WTC11 (cell line): ENCODE results near the gene PKP2. TPM values are rescaled to one million over a fixed set of nuclear protein-coding genes. Genes with fewer than 3 reads are reported as not detected.

Experiments used
- ATAC-seq: fragments of 200-7000 bp; cut with Tn5 transposase; 2 replicates; pipeline ENCODE4 v1.10.0; 2021; ENCODE audit warnings: mild to moderate bottlenecking, moderate library complexity
- CTCF ChIA-PET: fragments of 300-600 bp; sonication (Branson Sonifier 250); formaldehyde crosslinking; loops from one replicate; lab custom pipeline; 2021; ENCODE audit warnings: antibody characterized with exemption; lab: Charles Lee
- POLR2A ChIA-PET: fragments of 350-600 bp; sonication (Branson Sonifier 250); formaldehyde crosslinking; loops from one replicate; lab custom pipeline; 2021; ENCODE audit warnings: antibody characterized with exemption; lab: Charles Lee
- DNase-seq: peaks from one replicate; pipeline ENCODE4 v3.0.0; 2021; ENCODE audit warnings: low spot score
- H3K27ac Mint-ChIP-seq: 2 replicates; pipeline ENCODE4 v1.8.0; 2021; ENCODE audit warnings: mixed read lengths
- H3K27me3 Mint-ChIP-seq: 2 replicates; pipeline ENCODE4 v1.8.0; 2021; ENCODE audit warnings: low read depth, mild to moderate bottlenecking, moderate library complexity, mixed read lengths
- H3K36me3 Mint-ChIP-seq: 2 replicates; pipeline ENCODE4 v1.8.0; 2021; ENCODE audit warnings: mixed read lengths
- H3K4me1 Mint-ChIP-seq: 2 replicates; pipeline ENCODE4 v1.8.0; 2022; ENCODE audit warnings: mixed read lengths
- H3K4me3 Mint-ChIP-seq: 2 replicates; pipeline ENCODE4 v1.8.0; 2021; ENCODE audit warnings: mild to moderate bottlenecking, moderate library complexity, mixed read lengths
- H3K9me3 Mint-ChIP-seq: 2 replicates; pipeline ENCODE4 v1.8.0; 2021; ENCODE audit warnings: mixed read lengths
- CREM ChIP-seq: sonication (generic); formaldehyde crosslinking; IDR thresholded peaks from 2 replicates; pipeline ENCODE4 v1.8.1; 2022; ENCODE audit warnings: mild to moderate bottlenecking, missing genetic modification reagents, moderate library complexity
- E2F1 ChIP-seq: sonication (generic); formaldehyde crosslinking; IDR thresholded peaks from 2 replicates; pipeline ENCODE4 v1.8.0; 2022; ENCODE audit warnings: mild to moderate bottlenecking, missing genetic modification reagents
- E2F5 ChIP-seq: sonication (generic); formaldehyde crosslinking; IDR thresholded peaks from 2 replicates; pipeline ENCODE4 v1.8.1; 2022; ENCODE audit warnings: mild to moderate bottlenecking, moderate library complexity, missing genetic modification reagents
- ESRRA ChIP-seq: sonication (generic); formaldehyde crosslinking; IDR thresholded peaks from 2 replicates; pipeline ENCODE4 v1.8.1; 2022; ENCODE audit warnings: mild to moderate bottlenecking, missing genetic modification reagents, borderline replicate concordance
- FOXP1 ChIP-seq: sonication (generic); formaldehyde crosslinking; IDR thresholded peaks from 2 replicates; pipeline ENCODE4 v1.8.0; 2022; ENCODE audit warnings: missing genetic modification reagents, mild to moderate bottlenecking, moderate library complexity, borderline replicate concordance
- GTF2I ChIP-seq: fragments of 250-450 bp; sonication (Bioruptor Pico); conservative IDR thresholded peaks from 2 replicates; pipeline ENCODE4 v1.4.0; 2021; ENCODE audit warnings: mild to moderate bottlenecking
- MXD4 ChIP-seq: fragments of 250-450 bp; sonication (Bioruptor Pico); IDR thresholded peaks from 2 replicates; pipeline ENCODE4 v1.8.0; 2021; ENCODE audit warnings: mild to moderate bottlenecking, moderate library complexity, borderline replicate concordance
- NFATC4 ChIP-seq: fragments of 250-450 bp; sonication (Bioruptor Pico); IDR thresholded peaks from 2 replicates; pipeline ENCODE4 v1.9.0; 2021; ENCODE audit warnings: mild to moderate bottlenecking
- NR1H2 ChIP-seq: sonication (generic); formaldehyde crosslinking; IDR thresholded peaks from 2 replicates; pipeline ENCODE4 v1.9.0; 2021; ENCODE audit warnings: mild to moderate bottlenecking, moderate library complexity, missing genetic modification reagents
- NR3C1 ChIP-seq: sonication (generic); formaldehyde crosslinking; conservative IDR thresholded peaks from 2 replicates; pipeline ENCODE4 v1.8.1; 2023; ENCODE audit warnings: low read depth, mild to moderate bottlenecking, missing genetic modification reagents
- RORB ChIP-seq: fragments of 250-450 bp; sonication (Bioruptor Pico); IDR thresholded peaks from 2 replicates; pipeline ENCODE4 v1.9.0; 2021; ENCODE audit warnings: mild to moderate bottlenecking
- SMAD3 ChIP-seq: sonication (generic); formaldehyde crosslinking; IDR thresholded peaks from 2 replicates; pipeline ENCODE4 v1.8.0; 2022; ENCODE audit warnings: missing genetic modification reagents, mild to moderate bottlenecking, borderline replicate concordance
- USF1 ChIP-seq: sonication (generic); formaldehyde crosslinking; IDR thresholded peaks from 2 replicates; pipeline ENCODE4 v1.8.0; 2022; ENCODE audit warnings: mild to moderate bottlenecking, missing genetic modification reagents
- ZNF232 ChIP-seq: sonication (generic); formaldehyde crosslinking; IDR thresholded peaks from 2 replicates; pipeline ENCODE4 v1.8.0; 2022; ENCODE audit warnings: mild to moderate bottlenecking, missing genetic modification reagents
- ZNF281 ChIP-seq: sonication (generic); formaldehyde crosslinking; IDR thresholded peaks from 2 replicates; pipeline ENCODE4 v1.8.0; 2023; ENCODE audit warnings: mild to moderate bottlenecking, missing genetic modification reagents
- ZNF396 ChIP-seq: fragments of 250-450 bp; sonication (Bioruptor Pico); IDR thresholded peaks from 2 replicates; pipeline ENCODE4 v1.8.0; 2021; ENCODE audit warnings: mild to moderate bottlenecking, moderate library complexity, borderline replicate concordance
- ZSCAN18 ChIP-seq: fragments of 250-450 bp; sonication (Bioruptor Pico); IDR thresholded peaks from 2 replicates; pipeline ENCODE4 v2.1.2; 2022; ENCODE audit warnings: mild to moderate bottlenecking, moderate library complexity
- total RNA-seq: library from RNA; stranded (reverse); gene quantifications from 3 replicates; pipeline ENCODE4 v1.2.3, GENCODE V29; 2021
- TF ChIP-seq, protein P1 (sequence below): sonication (generic); formaldehyde crosslinking; IDR thresholded peaks from 2 replicates; pipeline ENCODE4 v1.8.1; 2023; ENCODE audit warnings: mild to moderate bottlenecking, missing genetic modification reagents, moderate library complexity
- TF ChIP-seq, protein P2 (sequence below): sonication (generic); formaldehyde crosslinking; conservative IDR thresholded peaks from 2 replicates; pipeline ENCODE4 v1.8.1; 2023; ENCODE audit warnings: mild to moderate bottlenecking, low read depth, missing genetic modification reagents, moderate library complexity
- TF ChIP-seq, protein P3 (sequence below): sonication (generic); formaldehyde crosslinking; conservative IDR thresholded peaks from 2 replicates; pipeline ENCODE4 v1.8.1; 2022; ENCODE audit warnings: mild to moderate bottlenecking, missing genetic modification reagents
- TF ChIP-seq, protein P4 (sequence below): sonication (generic); formaldehyde crosslinking; IDR thresholded peaks from 2 replicates; pipeline ENCODE4 v1.8.1; 2023; ENCODE audit warnings: mild to moderate bottlenecking, missing genetic modification reagents

Gene PKP2
- total RNA-seq, 1 experiment from 2014 or later, result 22.0 TPM

- TF ChIP-seq USF1 (CRISPR knock-in tag), result no peak
These were observed 72.0 kb downstream of the PKP2 start (continued) for GRCh38 chr12:32824596-32824995.

GRCh38 chr12:32822344-32822743, 74.2 kb downstream of the PKP2 start:
- DNase-seq (no peak), ATAC-seq (no peak)
- H3K9me3 Mint-ChIP-seq, result no peaks in the 10 kb centered on the region
- peaks cover 21% of the 10 kb centered on the region for H3K36me3 Mint-ChIP-seq
- TF ChIP-seq MXD4 (CRISPR knock-in tag), result no peak
- no peak for TF ChIP-seq RORB
- no peak for TF ChIP-seq SMAD3 (CRISPR knock-in tag)
- TF ChIP-seq NR1H2 (CRISPR knock-in tag), result no peak
- TF ChIP-seq, protein P1, sequence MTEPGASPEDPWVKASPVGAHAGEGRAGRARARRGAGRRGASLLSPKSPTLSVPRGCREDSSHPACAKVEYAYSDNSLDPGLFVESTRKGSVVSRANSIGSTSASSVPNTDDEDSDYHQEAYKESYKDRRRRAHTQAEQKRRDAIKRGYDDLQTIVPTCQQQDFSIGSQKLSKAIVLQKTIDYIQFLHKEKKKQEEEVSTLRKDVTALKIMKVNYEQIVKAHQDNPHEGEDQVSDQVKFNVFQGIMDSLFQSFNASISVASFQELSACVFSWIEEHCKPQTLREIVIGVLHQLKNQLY (CRISPR knock-in tag), result no peak
- no peak for TF ChIP-seq GTF2I (CRISPR knock-in tag)
- TF ChIP-seq CREM (CRISPR knock-in tag), result no peak
- no peak for TF ChIP-seq FOXP1 (CRISPR knock-in tag)
- no peak for TF ChIP-seq ZSCAN18 (CRISPR knock-in tag)
- TF ChIP-seq, protein P2, sequence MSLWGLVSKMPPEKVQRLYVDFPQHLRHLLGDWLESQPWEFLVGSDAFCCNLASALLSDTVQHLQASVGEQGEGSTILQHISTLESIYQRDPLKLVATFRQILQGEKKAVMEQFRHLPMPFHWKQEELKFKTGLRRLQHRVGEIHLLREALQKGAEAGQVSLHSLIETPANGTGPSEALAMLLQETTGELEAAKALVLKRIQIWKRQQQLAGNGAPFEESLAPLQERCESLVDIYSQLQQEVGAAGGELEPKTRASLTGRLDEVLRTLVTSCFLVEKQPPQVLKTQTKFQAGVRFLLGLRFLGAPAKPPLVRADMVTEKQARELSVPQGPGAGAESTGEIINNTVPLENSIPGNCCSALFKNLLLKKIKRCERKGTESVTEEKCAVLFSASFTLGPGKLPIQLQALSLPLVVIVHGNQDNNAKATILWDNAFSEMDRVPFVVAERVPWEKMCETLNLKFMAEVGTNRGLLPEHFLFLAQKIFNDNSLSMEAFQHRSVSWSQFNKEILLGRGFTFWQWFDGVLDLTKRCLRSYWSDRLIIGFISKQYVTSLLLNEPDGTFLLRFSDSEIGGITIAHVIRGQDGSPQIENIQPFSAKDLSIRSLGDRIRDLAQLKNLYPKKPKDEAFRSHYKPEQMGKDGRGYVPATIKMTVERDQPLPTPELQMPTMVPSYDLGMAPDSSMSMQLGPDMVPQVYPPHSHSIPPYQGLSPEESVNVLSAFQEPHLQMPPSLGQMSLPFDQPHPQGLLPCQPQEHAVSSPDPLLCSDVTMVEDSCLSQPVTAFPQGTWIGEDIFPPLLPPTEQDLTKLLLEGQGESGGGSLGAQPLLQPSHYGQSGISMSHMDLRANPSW (CRISPR knock-in tag), result no peak
- no peak overlapping the region for H3K27ac Mint-ChIP-seq
- H3K4me3 Mint-ChIP-seq, result no peak overlapping the region
- ChIA-PET POLR2A (interaction anchor here (0.5 kb wide), 1 partner anchor 755 kb away, joined by 3 read pairs; no protein-coding TSS in a partner anchor), CTCF (interaction anchor here (1.2 kb wide), 1 partner anchor 67 kb away, joined by 4 read pairs; the partner anchor contains the start of gene YARS2)
- H3K4me1 Mint-ChIP-seq, result no peaks in the 10 kb centered on the region
- no peaks in the 10 kb centered on the region for H3K27me3 Mint-ChIP-seq

DNA sequence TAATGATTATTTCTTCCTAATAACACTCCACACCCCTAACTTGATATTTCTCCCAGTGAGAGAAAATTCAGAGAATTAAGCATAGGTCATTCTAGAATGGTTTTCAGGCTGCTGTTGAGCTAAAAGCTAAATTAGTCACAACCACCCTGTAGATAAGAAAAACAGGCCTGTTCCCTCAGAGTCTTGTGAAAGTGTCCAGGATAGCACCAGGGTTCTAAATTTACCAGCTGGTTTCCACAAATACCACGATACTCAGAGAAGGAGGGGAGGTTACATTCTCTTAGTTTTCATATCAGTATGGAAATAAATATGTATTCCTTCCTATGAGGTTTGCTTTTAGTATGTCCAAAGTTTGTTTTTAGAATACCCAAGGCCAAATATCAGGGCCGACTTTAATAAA, 74.9 kb downstream of the PKP2 start:
- no peak overlapping the region for H3K4me3 Mint-ChIP-seq
- DNase-seq, result no peak
- H3K36me3 Mint-ChIP-seq, result peaks cover 21% of the 10 kb centered on the region
- H3K27ac Mint-ChIP-seq, result no peak overlapping the region
- no peaks in the 10 kb centered on the region for H3K9me3 Mint-ChIP-seq
- no peaks in the 10 kb centered on the region for H3K4me1 Mint-ChIP-seq
- no peak for ATAC-seq
- POLR2A ChIA-PET, result no interaction called here
- H3K27me3 Mint-ChIP-seq, result no peaks in the 10 kb centered on the region
- CTCF ChIA-PET, result no interaction called here
- no peak for TF ChIP-seq ESRRA (CRISPR knock-in tag)
- no peak for TF ChIP-seq ZNF232 (CRISPR knock-in tag)
- TF ChIP-seq E2F1 (CRISPR knock-in tag), result no peak
- TF ChIP-seq, protein P3, sequence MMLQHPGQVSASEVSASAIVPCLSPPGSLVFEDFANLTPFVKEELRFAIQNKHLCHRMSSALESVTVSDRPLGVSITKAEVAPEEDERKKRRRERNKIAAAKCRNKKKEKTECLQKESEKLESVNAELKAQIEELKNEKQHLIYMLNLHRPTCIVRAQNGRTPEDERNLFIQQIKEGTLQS (CRISPR knock-in tag), result no peak
- TF ChIP-seq RORB, result no peak
- TF ChIP-seq, protein P4, sequence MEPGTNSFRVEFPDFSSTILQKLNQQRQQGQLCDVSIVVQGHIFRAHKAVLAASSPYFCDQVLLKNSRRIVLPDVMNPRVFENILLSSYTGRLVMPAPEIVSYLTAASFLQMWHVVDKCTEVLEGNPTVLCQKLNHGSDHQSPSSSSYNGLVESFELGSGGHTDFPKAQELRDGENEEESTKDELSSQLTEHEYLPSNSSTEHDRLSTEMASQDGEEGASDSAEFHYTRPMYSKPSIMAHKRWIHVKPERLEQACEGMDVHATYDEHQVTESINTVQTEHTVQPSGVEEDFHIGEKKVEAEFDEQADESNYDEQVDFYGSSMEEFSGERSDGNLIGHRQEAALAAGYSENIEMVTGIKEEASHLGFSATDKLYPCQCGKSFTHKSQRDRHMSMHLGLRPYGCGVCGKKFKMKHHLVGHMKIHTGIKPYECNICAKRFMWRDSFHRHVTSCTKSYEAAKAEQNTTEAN (CRISPR knock-in tag), result no peak
- TF ChIP-seq ZNF281 (CRISPR knock-in tag), result no peak
- TF ChIP-seq E2F5 (CRISPR knock-in tag), result no peak
- TF ChIP-seq NFATC4 (CRISPR knock-in tag), result no peak
- no peak for TF ChIP-seq ZNF396
- TF ChIP-seq NR3C1 (CRISPR knock-in tag), result no peak
